Measurements from ENCODE around the gene SLC38A8. TPM values are rescaled to one million over a fixed set of nuclear protein-coding genes. Genes with fewer than 3 reads are reported as not detected.
A peak's percentile ranks its signal among the peaks of the same experiment; 100 is the strongest.

The SLC38A8 gene
- total RNA-seq, 6 experiments from 2014 or later: not detected

- peaks cover 26% of the 10 kb centered on the region for H3K27me3 Mint-ChIP-seq (ENCODE audit: insufficient read depth)
- no peaks in the 10 kb centered on the region for H3K36me3 Mint-ChIP-seq (ENCODE audit: low read depth)
- no peak overlapping the region for H3K4me3 Mint-ChIP-seq
- no peaks in the 10 kb centered on the region for H3K9me3 Mint-ChIP-seq
- H3K27ac Mint-ChIP-seq: no peak overlapping the region
- no peak for DNase-seq
- no peak for TF ChIP-seq CTCF (IDR thresholded peaks at IDR 0.05)
- H3K4me1 Mint-ChIP-seq (ENCODE audit: low read depth): peaks cover 21% of the 10 kb centered on the region
Observed at GRCh38 chr16:83998091-83998490, 44.5 kb downstream of the SLC38A8 start.

- H3K27ac Mint-ChIP-seq: no peak overlapping the region
- peaks cover 19% of the 10 kb centered on the region for H3K27me3 Mint-ChIP-seq (ENCODE audit: insufficient read depth)
- peaks cover 30% of the 10 kb centered on the region for H3K4me1 Mint-ChIP-seq (ENCODE audit: low read depth)
- H3K9me3 Mint-ChIP-seq: no peaks in the 10 kb centered on the region
- no peak for TF ChIP-seq CTCF (IDR thresholded peaks at IDR 0.05)
- no peaks in the 10 kb centered on the region for H3K36me3 Mint-ChIP-seq (ENCODE audit: low read depth)
- H3K4me3 Mint-ChIP-seq: no peak overlapping the region
- DNase-seq: no peak
Observed at GRCh38 chr16:83996481-83997252, 45.9 kb downstream of the SLC38A8 start.

- no peak overlapping the region for H3K27ac Mint-ChIP-seq
- H3K4me3 Mint-ChIP-seq: no peak overlapping the region
- H3K27me3 Mint-ChIP-seq (ENCODE audit: insufficient read depth): peaks cover 20% of the 10 kb centered on the region
- no peak for DNase-seq
- peaks cover 30% of the 10 kb centered on the region for H3K4me1 Mint-ChIP-seq (ENCODE audit: low read depth)
- H3K9me3 Mint-ChIP-seq: no peaks in the 10 kb centered on the region
- TF ChIP-seq CTCF (IDR thresholded peaks at IDR 0.05): no peak
- H3K36me3 Mint-ChIP-seq (ENCODE audit: low read depth): no peaks in the 10 kb centered on the region
Observed at GRCh38 chr16:83995754-83996153, 46.8 kb downstream of the SLC38A8 start.

GRCh38 chr16:83994703-83995102, 47.9 kb downstream of the SLC38A8 start:
- no peak for TF ChIP-seq CTCF (IDR thresholded peaks at IDR 0.05)
- Mint-ChIP-seq H3K4me3 (no peak overlapping the region), H3K4me1 (ENCODE audit: low read depth) (peaks cover 30% of the 10 kb centered on the region), H3K27me3 (ENCODE audit: insufficient read depth) (peaks cover 16% of the 10 kb centered on the region), H3K36me3 (ENCODE audit: low read depth) (no peaks in the 10 kb centered on the region), H3K27ac (no peak overlapping the region), H3K9me3 (no peaks in the 10 kb centered on the region)
- DNase-seq: no peak

GRCh38 chr16:83994087-83994486, 48.5 kb downstream of the SLC38A8 start:
- Mint-ChIP-seq H3K9me3 (no peaks in the 10 kb centered on the region), H3K27ac (peak overlapping the region; percentile 67), H3K4me1 (ENCODE audit: low read depth) (peaks cover 30% of the 10 kb centered on the region), H3K36me3 (ENCODE audit: low read depth) (no peaks in the 10 kb centered on the region), H3K4me3 (no peak overlapping the region; the same call in 1 of the 2 replicates), H3K27me3 (ENCODE audit: insufficient read depth) (peaks cover 22% of the 10 kb centered on the region)
- peak; percentile 91 for DNase-seq
- TF ChIP-seq CTCF (IDR thresholded peaks at IDR 0.05): no peak

Measured in HFFc6 (cell line).